ENCODE results near the gene KIFBP.
"Not testable (repeated sequence)": the region's sequence is repeated elsewhere in the genome, so short reads cannot be mapped to it uniquely, and the experiment has no call there.

Gene KIFBP

GRCh38 chr10:68988530-68989316 is at the start of gene KIFBP:
Gene KIFBP, plus strand, starts transcription at chr10:68988803. Its CDS starts 30 bp downstream, at chr10:68988833.
- peak; percentile 84 for DNase-seq

DNA sequence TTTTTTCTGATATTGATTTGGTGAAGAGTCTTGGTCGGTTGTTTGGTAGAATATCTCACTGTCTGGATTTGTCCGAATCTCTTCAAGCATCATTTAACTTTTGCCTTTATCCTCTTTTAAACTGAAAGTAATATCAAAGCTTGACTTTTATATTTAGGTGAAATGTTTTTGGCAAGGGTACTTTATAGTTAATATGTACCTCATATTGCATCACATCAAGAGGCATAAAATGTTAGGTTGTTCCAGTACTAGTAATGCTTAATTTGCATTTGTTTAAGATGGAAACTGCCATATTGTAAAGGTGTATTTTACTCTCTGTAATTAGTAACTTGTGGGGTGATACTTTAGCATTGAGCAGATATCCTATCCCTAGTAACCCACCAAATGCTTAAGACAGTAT is 49.7 kb upstream of the KIFBP start:
- DNase-seq, result no peak

GRCh38 chr10:68940917-68941316 is 47.7 kb upstream of the KIFBP start:
- not testable (repeated sequence) for DNase-seq

DNA sequence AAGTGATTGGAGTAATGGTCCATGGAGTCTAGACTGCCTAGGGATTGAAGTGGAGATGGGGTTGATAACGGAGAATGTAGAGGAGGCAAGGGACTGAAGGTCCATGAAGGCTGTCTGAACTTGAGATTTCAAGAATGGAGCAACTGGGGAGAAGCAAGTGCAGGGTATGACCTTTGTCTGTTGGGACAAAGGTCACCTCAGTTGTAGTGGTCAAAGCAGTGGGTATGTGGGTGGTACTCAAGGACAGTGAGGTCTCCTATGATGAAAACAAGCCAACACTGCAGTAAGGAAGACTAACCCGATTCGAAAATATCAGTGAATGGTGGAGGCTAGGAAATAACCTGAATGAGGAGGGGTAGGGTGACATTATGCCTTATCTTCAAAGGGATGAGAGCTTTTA is 38.0 kb upstream of the KIFBP start:
- DNase-seq, result no peak

- no peak for DNase-seq
These were observed 33.7 kb upstream of the KIFBP start for GRCh38 chr10:68954904-68955303.

DNA sequence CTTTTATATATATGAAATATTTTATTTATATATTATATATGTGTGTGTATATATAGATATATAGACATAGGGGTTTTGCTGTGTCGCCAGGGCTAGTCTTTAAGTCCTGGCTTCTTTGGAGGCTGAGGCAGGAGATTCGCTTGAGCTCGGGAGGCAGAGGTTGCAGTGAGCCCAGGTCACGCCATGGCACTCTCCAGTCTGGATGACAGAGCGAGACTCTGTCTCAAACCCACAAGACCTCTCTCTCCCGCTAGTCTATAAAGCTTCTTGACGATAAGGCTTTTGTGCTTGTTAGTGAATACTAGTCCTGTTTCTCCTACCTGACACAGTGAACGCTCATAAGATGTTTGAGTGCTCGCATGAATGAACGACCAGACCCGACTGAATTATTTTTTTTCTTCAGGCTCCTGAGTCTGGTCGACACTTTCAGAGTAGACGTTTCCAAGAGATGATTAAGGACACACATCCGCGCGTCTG is 33.2 kb upstream of the KIFBP start:
- no peak for DNase-seq

DNA sequence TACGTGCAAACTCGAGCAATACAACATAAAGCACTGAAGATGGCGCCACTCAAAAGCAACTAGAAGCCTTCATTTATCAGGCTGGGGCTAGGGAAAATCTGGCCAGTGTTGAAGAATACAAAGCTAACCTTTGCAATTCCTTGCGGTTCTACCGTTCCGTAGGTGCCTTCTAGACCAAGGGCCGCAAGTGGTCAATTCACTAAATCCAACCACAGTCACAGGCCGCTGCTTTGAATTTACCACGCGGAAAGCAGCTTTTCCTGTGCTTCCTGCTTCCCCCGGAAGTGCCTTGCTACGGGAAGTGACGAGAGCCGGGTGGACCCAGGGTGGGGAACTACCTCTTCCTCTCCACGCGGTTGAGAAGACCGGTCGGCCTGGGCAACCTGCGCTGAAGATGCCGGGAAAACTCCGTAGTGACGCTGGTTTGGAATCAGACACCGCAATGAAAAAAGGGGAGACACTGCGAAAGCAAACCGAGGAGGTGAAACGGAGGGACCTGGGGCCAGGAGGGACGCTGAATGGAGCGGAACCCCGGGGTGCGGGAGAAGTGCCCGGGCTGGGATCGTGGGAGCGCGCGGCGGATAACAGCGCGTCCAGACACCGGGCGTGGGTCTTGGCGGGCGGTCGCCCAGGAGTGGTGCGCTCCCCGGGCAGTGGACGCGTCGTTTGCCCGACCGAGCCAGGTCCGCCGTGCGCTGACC is 32.6 kb upstream of the KIFBP start, which contains the start of gene DDX21:
Gene DDX21, plus strand, starts transcription at position 339 of the 701 bp plus-strand sequence. Its CDS starts 56 bp downstream, at position 395.
- peak; percentile 87 for DNase-seq

- no peak for DNase-seq
These were observed 31.4 kb upstream of the KIFBP start for GRCh38 chr10:68957284-68957615.

GRCh38 chr10:68957654-68958053 is 30.9 kb upstream of the KIFBP start:
- no peak for DNase-seq

DNA sequence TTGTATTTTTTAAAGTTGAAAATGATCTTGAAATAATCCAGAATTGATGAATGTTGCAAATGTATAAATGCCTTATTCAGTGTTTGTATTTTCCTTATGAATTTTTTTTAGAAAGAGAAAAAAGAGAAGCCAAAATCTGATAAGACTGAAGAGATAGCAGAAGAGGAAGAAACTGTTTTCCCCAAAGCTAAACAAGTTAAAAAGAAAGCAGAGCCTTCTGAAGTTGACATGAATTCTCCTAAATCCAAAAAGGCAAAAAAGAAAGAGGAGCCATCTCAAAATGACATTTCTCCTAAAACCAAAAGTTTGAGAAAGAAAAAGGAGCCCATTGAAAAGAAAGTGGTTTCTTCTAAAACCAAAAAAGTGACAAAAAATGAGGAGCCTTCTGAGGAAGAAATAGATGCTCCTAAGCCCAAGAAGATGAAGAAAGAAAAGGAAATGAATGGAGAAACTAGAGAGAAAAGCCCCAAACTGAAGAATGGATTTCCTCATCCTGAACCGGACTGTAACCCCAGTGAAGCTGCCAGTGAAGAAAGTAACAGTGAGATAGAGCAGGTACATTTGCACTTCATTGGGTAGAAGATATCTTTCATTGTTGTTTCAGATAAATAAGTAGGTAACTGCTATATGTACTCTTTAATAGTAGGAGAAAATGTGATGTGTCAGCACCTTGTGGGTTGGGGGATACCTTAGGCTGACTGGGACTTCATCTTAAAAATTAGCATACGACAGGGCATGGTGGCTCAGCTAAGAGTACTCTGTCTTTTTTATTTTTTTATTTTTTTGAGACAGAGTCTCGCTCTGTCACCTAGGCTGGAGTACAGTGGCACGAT is 28.7 kb upstream of the KIFBP start:
- no peak for DNase-seq

DNA sequence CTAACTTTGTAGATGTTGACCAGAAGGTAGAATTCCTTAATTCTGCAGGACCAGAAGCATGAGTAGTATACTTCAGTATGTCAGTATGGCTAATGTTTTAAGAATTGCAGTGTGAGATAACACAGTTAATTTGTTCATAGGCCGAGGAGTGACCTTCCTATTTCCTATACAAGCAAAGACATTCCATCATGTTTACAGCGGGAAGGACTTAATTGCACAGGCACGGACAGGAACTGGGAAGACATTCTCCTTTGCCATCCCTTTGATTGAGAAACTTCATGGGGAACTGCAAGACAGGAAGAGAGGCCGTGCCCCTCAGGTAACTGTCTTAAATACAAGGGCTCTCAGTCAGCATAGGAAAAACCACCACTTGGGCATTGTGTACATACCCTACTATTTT is 25.5 kb upstream of the KIFBP start:
- DNase-seq, result no peak

- DNase-seq, result no peak
These were observed 14.6 kb upstream of the KIFBP start for GRCh38 chr10:68973975-68974374.

DNA sequence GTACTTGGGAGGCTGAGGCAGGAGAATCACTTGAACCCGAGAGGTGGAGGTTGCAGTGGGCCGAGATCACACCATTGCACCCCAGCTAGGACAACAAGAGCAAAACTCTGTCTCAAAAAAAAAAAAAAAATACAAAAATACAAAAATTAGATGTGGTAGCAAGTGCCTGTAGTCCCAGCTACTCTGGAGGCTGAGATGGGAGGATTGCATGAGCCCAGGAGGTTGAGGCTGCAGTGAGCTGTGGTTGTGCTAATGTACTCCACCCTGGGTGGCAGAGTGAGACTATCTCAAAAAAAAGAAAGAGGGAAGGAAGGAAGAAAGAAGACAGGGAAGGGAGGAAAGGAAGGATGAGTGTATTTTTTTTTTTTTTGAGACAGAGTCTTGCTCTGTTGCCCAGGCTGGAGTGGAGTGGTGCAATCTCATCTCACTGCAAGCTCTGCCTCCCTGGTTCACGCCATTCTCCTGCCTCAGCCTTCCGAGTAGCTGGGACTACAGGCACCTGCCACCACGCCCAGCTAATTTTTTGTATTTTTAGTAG is 12.6 kb upstream of the KIFBP start:
- DNase-seq, result not testable (repeated sequence)

DNA sequence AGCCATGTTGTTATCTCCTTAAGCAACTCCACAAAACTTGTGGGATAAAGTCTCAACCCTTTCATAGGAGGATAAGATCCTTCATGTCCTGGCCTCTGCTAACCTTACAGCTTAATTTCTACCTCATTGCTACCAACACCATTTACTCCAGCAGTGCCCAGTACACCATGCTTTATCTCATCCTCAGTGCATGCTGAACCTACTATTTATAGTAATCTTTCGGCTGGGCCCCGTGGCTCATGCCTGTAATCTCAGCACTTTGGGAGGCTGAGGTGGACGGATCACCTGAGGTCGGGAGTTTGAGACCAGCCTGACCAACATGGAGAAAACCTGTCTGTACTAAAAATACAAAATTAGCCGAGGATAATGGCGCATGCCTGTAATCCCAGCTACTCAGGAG is 8.9 kb upstream of the KIFBP start:
- DNase-seq, result not testable (repeated sequence)

DNA sequence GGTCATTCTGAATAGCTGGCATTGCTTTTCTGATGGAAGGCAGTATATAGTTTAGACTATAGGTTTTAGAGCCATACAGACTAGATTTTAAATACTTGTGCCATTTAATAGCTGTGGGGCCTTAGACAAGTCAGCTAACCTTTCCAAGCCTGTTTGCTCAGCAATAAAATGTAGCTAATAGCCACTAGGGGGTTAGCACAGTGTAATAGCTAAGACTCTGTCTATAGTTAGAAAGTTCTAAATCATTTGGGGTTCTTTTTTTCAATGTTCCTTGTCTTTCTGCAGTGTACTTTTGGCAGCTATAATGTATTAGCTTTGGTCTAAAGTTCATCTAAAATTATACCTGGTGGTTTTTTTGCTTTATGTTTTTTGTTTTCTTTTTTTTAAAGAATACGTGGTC is 7.5 kb upstream of the KIFBP start:
- DNase-seq, result no peak

DNA sequence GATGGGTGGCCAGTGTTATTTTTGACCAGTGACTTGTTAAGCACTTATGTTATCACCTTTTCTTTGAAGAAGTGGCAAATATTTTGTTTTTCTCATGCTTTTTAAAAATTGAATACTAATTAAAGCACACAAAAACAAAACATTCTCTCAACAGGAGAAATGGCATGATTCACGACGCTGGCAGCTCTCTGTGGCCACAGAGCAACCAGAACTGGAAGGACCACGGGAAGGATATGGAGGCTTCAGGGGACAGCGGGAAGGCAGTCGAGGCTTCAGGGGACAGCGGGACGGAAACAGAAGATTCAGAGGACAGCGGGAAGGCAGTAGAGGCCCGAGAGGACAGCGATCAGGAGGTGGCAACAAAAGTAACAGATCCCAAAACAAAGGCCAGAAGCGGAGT is 6.2 kb upstream of the KIFBP start:
- DNase-seq, result no peak

DNA sequence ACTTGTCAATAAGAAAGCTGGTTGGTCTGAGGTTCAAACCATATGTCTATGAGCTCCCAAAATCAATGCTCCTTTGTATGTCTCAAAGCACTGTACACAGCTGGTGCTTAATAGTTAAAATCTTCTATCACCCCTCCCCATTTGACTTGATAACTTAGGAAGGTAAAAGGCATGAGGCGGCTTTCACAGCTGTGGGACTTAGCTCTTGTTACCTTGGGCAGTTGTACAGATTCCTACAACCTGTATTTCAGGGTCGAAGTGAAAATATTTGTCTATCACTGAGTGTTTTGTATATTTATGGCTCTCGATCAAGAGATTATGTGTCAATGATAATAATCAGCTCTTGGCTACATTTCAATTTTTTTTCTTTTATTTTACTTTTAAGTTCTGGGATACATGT is 992 bp upstream of the KIFBP start:
- no peak for DNase-seq

DNA sequence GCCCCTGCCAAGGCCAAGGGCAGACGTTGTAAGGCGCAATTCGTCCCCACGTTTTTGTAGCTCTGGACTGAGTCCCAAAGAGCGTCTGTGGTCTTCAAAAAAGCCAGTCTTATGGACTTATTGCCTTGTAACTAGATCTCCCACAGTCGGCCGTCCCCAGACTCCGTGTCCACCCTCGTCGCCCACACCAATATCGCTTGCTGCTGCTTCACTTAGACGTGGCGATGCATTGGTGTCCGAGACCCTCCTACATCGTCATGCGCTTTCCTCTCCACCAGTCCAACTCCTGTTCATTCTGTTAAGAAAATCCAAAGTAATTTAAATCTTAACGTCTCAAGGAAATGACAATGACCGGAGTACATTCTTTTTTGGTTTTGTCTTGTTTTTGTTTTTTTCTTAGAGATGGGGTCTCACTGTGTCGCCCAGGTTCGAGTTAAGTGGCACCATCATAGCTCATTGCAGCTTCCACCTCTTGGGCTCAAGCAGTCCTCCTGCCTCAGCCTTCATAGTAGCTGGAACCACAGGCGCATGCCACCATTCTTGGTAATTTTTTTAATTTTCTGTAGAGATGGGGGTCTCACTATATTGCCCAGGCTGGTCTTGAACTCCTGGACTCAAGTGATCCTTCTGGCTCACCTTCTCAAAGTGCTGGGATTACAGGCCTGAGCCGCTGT is 851 bp downstream of the KIFBP start:
- no peak for DNase-seq

DNA sequence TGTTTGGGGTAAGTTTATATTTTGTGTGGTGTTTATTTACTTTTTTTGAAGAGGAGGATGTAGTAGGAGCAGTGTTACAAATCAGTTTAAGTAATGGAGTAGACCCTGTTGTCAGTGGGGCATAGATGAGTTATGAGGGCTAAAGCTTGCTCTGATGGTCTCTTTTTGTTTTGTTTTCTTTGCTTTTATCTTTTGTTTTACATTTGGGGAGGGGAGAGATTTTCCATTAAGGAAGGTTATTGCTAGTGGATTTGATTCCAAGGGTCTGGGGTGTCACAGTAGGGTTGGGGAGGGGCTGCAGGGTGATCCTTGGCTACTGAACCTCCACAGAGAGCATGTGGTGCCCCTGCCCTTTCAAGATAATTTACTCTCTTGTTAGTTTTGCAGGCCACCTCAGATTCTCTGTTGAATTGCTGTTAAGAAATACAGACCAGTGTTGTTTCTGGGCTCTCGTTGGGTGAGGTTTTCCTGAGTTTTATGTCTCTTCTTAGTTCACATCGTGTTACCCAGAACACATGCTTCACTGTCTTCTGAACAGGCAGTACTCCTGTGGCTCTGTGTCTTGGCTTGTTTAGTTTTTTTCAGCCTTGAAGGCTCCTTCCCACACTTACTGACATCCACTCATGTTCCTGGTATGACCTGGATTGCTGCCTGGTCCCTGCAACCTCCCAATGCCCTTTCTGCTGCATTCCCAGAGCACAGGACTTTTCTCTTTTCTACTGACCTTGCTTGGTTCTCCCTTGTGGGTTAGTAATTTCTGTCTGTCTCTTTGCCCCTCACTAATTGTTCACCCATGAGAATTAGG is 4.2 kb downstream of the KIFBP start:
- DNase-seq, result no peak

- DNase-seq, result no peak
These were observed 8.6 kb downstream of the KIFBP start for GRCh38 chr10:68997211-68997610.

GRCh38 chr10:69004821-69005220 is 16.2 kb downstream of the KIFBP start:
- DNase-seq, result no peak

Data from CD4-positive, alpha-beta T cell treated with Interleukin-17A for 4 hours (primary cell).